VCaP (cell line): ENCODE results near the gene TRPM2.

ENCODE experiments used
- H3K27ac ChIP-seq: fragments of 450-650 bp; 2 replicates; pipeline ENCODE4 v1.5.1; 2017
- TF ChIP-seq, protein P1 (sequence below): fragments of 450-650 bp; conservative IDR thresholded peaks from 2 replicates; pipeline ENCODE4 v1.5.1; 2017; ENCODE audit warnings: mild to moderate bottlenecking, moderate library complexity

Gene TRPM2

GRCh38 chr21:44353191-44353970 is at the start of gene TRPM2:
Gene TRPM2 (plus strand): TSS chr21:44353621. CDS start chr21:44353701, 80 bp downstream.
- TF ChIP-seq, protein P1, sequence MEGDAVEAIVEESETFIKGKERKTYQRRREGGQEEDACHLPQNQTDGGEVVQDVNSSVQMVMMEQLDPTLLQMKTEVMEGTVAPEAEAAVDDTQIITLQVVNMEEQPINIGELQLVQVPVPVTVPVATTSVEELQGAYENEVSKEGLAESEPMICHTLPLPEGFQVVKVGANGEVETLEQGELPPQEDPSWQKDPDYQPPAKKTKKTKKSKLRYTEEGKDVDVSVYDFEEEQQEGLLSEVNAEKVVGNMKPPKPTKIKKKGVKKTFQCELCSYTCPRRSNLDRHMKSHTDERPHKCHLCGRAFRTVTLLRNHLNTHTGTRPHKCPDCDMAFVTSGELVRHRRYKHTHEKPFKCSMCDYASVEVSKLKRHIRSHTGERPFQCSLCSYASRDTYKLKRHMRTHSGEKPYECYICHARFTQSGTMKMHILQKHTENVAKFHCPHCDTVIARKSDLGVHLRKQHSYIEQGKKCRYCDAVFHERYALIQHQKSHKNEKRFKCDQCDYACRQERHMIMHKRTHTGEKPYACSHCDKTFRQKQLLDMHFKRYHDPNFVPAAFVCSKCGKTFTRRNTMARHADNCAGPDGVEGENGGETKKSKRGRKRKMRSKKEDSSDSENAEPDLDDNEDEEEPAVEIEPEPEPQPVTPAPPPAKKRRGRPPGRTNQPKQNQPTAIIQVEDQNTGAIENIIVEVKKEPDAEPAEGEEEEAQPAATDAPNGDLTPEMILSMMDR, result no peak
- no peak within 1 kb of the TSS for H3K27ac ChIP-seq

DNA sequence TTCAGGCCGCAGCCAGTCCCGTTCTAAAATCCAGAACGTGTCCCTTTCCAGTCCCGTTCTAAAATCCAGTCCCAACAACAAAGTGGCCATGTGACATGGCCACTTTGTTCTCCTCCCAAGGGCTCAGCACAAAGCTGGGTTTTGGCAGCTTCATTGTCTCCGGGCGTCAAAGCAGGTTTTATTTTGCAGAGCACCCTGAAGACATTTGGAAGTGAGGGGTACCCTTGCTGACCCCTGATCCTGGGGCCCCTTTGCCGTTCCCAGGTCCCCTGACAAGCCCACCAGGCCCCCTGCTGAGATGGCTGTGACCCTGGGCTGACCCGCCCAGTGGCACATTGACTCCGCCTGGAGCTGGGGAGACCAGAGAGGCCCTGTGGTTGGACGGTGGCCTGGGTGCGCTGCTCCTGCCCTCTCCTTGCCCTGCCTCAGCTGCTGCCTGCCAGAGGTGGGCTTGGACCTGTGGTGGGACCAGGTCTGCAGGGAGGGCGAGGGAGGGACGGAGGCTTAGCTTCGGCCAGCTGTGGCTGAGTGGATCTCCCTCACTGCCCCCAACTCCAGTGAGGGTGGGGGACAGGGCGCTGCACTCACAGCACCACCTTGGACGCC is 49.3 kb upstream of the TRPM2 start:
- TF ChIP-seq, protein P1, result no peak

GRCh38 chr21:44304877-44305293 is 48.5 kb upstream of the TRPM2 start:
- peak overlapping the region; percentile 97; the same call in 1 of the 2 replicates for H3K27ac ChIP-seq
- TF ChIP-seq, protein P1, result peak; percentile 98

More for the DNA sequence above, 49.3 kb upstream of the TRPM2 start:
- peak overlapping the region; percentile 97 for H3K27ac ChIP-seq

DNA sequence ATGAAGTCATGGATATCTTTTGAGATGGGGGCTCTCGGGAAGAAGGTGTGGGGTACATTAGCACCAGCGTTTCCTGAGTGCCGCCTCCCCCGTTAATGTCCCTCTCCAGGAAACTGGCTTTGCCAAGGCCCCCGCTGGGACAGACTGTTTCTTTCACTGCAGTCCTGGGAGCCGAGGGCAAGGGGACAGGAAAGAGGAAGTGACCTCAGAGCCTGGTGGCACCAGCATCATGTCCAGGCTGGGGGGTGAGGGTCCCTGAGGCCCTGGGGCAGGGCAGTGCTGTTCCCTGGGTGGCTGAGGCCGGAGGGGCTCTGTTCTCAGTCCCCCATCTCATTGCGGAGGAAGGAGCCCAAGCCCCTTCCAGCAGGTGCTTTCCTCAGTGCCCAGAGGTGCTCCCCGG is 47.7 kb upstream of the TRPM2 start:
- TF ChIP-seq, protein P1, result no peak

GRCh38 chr21:44306936-44307704 is 46.3 kb upstream of the TRPM2 start:
- TF ChIP-seq, protein P1, result no peak
- peak overlapping the region; percentile 97; the same call in 1 of the 2 replicates for H3K27ac ChIP-seq

More for the DNA sequence above, 47.7 kb upstream of the TRPM2 start:
- H3K27ac ChIP-seq, result peak overlapping the region; percentile 97; the same call in 1 of the 2 replicates

DNA sequence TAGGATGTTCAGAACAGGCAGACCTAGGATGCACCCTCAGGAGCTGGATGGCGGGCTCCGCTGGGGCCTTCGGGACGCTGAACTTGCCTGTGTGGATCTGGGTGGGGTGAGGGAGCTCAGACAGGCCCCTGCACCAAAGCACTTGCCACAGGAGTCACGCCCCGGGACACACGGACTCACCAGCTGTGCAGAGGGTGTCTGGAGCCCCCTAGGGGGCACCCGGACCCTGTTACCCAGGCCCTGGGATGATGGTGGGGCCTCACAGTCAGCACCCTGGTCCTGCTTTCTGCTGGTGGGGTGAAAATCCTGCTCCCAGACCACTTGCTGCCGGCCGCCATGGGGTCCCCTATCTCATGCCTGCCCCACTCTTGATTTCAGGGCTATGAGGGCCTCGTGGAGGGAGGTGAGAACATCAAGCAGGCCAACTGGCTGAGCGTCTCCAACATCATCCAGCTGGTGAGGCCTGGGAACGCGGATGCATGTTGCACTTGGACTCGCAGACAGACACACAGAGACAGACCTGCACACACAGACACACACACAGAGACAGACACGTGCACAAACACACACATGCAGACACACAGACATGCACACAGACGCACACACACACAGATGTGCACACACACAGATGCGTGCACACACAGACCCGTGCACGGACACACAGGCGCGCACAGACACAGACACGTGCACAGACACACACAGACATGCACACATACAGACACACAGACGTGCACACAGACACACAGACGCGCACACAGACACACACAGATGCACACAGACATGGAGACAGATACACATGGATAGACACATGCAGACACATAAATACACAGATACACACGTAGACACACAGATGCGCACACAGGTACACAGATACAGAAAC is 42.6 kb upstream of the TRPM2 start:
- TF ChIP-seq, protein P1, result no peak
- no peak overlapping the region for H3K27ac ChIP-seq
